SK-N-SH treated with all-trans-retinoic acid at 6 μM for 48 hours (cell line): Measurements from ENCODE around the gene GPR160.

Source experiments
- ATAC-seq: fragments of 200-7000 bp; cut with Tn5 transposase; 3 replicates; pipeline ENCODE4 v1.9.1; 2020; ENCODE audit warnings: mild to moderate bottlenecking, moderate library complexity
- ARNTL ChIP-seq: fragments of 450-650 bp; formaldehyde crosslinking; IDR thresholded peaks from 2 replicates; pipeline ENCODE4 v1.5.0; 2020; ENCODE audit warnings: low read depth, mild to moderate bottlenecking, moderate library complexity, borderline replicate concordance
- ESRRG ChIP-seq: fragments of 250-450 bp; sonication (Bioruptor Pico); IDR thresholded peaks from 2 replicates; pipeline ENCODE4 v1.6.1; 2021; ENCODE audit warnings: mild to moderate bottlenecking
- GLIS3 ChIP-seq: fragments of 250-450 bp; sonication (Bioruptor Pico); IDR thresholded peaks from 2 replicates; pipeline ENCODE4 v1.5.0; 2020; ENCODE audit warnings: mild to moderate bottlenecking, moderate library complexity
- ISL1 ChIP-seq: fragments of 250-450 bp; sonication (Bioruptor Pico); IDR thresholded peaks from 2 replicates; pipeline ENCODE4 v2.1.2; 2022; ENCODE audit warnings: mild to moderate bottlenecking, moderate library complexity
- PPARA ChIP-seq: fragments of 250-450 bp; sonication (Bioruptor Pico); IDR thresholded peaks from 2 replicates; pipeline ENCODE4 v1.5.0; 2020; ENCODE audit warnings: mild to moderate bottlenecking, borderline replicate concordance
- RARB ChIP-seq: fragments of 250-450 bp; sonication (Bioruptor Pico); IDR thresholded peaks from 2 replicates; pipeline ENCODE4 v1.8.0; 2021; ENCODE audit warnings: mild to moderate bottlenecking, moderate library complexity
- SNAI2 ChIP-seq: fragments of 250-450 bp; sonication (Bioruptor Pico); IDR thresholded peaks from 2 replicates; pipeline ENCODE4 v1.5.0; 2020; ENCODE audit warnings: mild to moderate bottlenecking, moderate library complexity
- TCF4 ChIP-seq: fragments of 250-450 bp; sonication (Bioruptor Pico); IDR thresholded peaks from 2 replicates; pipeline ENCODE4 v1.8.0; 2021; ENCODE audit warnings: mild to moderate bottlenecking, moderate library complexity, borderline replicate concordance
- ZFP3 ChIP-seq: fragments of 250-450 bp; sonication (Bioruptor Pico); IDR thresholded peaks from 2 replicates; pipeline ENCODE4 v1.5.0; 2020; ENCODE audit warnings: mild to moderate bottlenecking, moderate library complexity
- ZFP30 ChIP-seq: fragments of 450-650 bp; formaldehyde crosslinking; IDR thresholded peaks from 2 replicates; pipeline ENCODE4 v1.5.0; 2022; ENCODE audit warnings: mild to moderate bottlenecking, moderate library complexity
- ZNF70 ChIP-seq: fragments of 450-650 bp; formaldehyde crosslinking; IDR thresholded peaks from 2 replicates; pipeline ENCODE4 v1.5.0; 2020; ENCODE audit warnings: mild to moderate bottlenecking, moderate library complexity
- TF ChIP-seq, protein P1 (sequence below): fragments of 250-450 bp; sonication (Bioruptor Pico); IDR thresholded peaks from 2 replicates; pipeline ENCODE4 v1.8.0; 2021; ENCODE audit warnings: low read depth, mild to moderate bottlenecking, moderate library complexity, borderline replicate concordance
- TF ChIP-seq, protein P2 (sequence below): fragments of 250-450 bp; sonication (Bioruptor Pico); IDR thresholded peaks from 2 replicates; pipeline ENCODE4 v1.8.0; 2020; ENCODE audit warnings: mild to moderate bottlenecking, moderate library complexity, borderline replicate concordance
- TF ChIP-seq, protein P3 (sequence below): fragments of 250-450 bp; sonication (Bioruptor Pico); IDR thresholded peaks from 2 replicates; pipeline ENCODE4 v1.5.1; 2020; ENCODE audit warnings: low read depth, mild to moderate bottlenecking, moderate library complexity
- TF ChIP-seq, protein P4 (sequence below): fragments of 250-450 bp; sonication (Bioruptor Pico); IDR thresholded peaks from 2 replicates; pipeline ENCODE4 v1.5.0; 2020; ENCODE audit warnings: mild to moderate bottlenecking, moderate library complexity

GPR160 gene

DNA sequence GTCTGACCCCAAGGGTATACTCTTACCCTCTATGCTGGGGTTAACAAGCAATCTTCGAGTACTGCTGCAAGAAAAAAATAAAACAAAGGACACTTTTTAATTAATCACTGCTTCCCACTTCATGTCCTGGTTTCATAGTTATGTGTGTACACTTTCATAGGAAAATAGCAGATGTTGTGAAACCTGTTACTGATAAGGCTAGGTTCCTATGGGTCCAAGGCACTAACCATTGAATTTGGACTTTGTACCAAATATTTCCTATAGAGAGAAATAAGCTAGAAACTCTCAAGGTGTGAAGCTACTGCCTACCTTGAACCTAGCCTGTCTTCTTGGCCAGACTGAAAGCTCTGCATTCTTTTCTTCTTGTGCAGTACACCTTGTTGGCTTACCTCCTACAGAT, 14.6 kb upstream of the GPR160 start (continued):
- TF ChIP-seq, protein P1, sequence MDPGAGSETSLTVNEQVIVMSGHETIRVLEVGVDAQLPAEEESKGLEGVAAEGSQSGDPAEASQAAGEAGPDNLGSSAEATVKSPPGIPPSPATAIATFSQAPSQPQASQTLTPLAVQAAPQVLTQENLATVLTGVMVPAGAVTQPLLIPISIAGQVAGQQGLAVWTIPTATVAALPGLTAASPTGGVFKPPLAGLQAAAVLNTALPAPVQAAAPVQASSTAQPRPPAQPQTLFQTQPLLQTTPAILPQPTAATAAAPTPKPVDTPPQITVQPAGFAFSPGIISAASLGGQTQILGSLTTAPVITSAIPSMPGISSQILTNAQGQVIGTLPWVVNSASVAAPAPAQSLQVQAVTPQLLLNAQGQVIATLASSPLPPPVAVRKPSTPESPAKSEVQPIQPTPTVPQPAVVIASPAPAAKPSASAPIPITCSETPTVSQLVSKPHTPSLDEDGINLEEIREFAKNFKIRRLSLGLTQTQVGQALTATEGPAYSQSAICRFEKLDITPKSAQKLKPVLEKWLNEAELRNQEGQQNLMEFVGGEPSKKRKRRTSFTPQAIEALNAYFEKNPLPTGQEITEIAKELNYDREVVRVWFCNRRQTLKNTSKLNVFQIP (CRISPR knock-in tag): no peak
- TF ChIP-seq RARB (CRISPR knock-in tag) (no peak), PPARA (CRISPR knock-in tag) (no peak)

DNA sequence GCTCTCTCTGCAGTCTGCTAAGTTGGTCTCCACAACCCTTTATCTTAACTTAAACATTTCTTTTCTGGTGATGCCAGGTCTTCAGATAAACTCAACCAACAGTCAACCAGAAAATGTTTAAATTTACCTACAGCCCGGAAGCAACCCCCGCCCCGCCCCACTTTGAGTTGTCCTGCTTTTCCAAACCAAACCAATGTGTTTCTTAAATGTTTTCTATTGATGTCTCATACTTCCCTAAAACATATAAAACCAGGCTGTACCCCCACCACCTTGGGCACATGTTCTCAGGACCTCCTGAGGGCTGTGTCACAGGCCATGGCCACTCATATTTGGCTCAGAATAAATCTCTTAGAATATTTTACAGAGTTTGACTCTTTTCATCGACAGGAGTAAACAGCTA, 13.2 kb upstream of the GPR160 start:
- TF ChIP-seq, protein P2, sequence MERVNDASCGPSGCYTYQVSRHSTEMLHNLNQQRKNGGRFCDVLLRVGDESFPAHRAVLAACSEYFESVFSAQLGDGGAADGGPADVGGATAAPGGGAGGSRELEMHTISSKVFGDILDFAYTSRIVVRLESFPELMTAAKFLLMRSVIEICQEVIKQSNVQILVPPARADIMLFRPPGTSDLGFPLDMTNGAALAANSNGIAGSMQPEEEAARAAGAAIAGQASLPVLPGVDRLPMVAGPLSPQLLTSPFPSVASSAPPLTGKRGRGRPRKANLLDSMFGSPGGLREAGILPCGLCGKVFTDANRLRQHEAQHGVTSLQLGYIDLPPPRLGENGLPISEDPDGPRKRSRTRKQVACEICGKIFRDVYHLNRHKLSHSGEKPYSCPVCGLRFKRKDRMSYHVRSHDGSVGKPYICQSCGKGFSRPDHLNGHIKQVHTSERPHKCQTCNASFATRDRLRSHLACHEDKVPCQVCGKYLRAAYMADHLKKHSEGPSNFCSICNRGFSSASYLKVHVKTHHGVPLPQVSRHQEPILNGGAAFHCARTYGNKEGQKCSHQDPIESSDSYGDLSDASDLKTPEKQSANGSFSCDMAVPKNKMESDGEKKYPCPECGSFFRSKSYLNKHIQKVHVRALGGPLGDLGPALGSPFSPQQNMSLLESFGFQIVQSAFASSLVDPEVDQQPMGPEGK (CRISPR knock-in tag): no peak
- no peak for TF ChIP-seq PPARA (CRISPR knock-in tag)
- no peak for TF ChIP-seq ARNTL (CRISPR knock-in tag)
- TF ChIP-seq, protein P1 (CRISPR knock-in tag): no peak
- TF ChIP-seq, protein P3, sequence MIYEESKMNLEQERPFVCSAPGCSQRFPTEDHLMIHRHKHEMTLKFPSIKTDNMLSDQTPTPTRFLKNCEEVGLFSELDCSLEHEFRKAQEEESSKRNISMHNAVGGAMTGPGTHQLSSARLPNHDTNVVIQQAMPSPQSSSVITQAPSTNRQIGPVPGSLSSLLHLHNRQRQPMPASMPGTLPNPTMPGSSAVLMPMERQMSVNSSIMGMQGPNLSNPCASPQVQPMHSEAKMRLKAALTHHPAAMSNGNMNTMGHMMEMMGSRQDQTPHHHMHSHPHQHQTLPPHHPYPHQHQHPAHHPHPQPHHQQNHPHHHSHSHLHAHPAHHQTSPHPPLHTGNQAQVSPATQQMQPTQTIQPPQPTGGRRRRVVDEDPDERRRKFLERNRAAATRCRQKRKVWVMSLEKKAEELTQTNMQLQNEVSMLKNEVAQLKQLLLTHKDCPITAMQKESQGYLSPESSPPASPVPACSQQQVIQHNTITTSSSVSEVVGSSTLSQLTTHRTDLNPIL (CRISPR knock-in tag): no peak
- TF ChIP-seq GLIS3 (CRISPR knock-in tag): no peak
- TF ChIP-seq ZFP30 (CRISPR knock-in tag): no peak
- no peak for TF ChIP-seq ISL1 (CRISPR knock-in tag)
- no peak for ATAC-seq

DNA sequence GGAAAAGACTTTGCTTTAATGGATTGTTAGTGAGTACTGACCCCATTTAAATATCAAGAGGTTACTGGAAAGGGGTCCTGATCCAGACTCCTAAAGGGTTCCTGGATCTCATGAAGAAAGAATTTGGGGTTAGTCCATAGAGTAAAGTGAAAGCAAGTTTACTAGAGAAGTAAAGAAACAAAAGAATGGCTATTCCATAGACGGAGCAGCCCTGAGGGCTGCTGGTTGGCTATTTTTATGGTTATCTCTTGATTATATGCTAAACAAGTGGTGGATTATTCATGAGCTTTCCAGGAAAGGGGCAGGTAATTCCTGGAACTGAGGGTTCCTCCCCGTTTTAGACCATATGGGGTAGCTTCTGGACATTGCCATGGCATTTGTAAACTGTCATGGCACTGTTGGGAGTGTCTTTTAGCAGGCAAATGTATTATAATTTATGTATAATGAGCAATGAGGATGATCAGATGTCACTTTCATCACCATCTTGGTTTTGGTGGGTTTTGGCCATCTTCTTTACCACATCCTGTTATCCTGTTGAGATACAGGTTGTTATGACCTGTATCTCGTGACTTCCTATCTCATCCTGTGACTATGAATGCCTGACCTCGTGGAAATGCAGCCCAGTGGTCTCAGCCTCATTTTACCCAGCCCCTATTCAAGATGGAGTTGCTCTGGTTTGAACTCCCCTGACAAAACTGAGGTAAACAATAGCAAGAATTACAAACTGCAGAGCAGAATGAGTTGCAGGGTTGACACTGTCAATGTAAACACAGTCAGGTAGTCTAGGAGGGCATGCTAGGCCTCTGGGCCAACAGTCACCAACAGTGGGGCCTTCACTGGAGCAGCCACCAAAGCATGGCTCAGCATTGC, 10.3 kb upstream of the GPR160 start:
- TF ChIP-seq ARNTL (CRISPR knock-in tag) (no peak), TCF4 (CRISPR knock-in tag) (no peak), ESRRG (CRISPR knock-in tag) (no peak), ZFP3 (CRISPR knock-in tag) (no peak), SNAI2 (no peak), ZNF70 (CRISPR knock-in tag) (no peak), PPARA (CRISPR knock-in tag) (no peak)
- TF ChIP-seq, protein P1 (CRISPR knock-in tag): no peak
- TF ChIP-seq, protein P4, sequence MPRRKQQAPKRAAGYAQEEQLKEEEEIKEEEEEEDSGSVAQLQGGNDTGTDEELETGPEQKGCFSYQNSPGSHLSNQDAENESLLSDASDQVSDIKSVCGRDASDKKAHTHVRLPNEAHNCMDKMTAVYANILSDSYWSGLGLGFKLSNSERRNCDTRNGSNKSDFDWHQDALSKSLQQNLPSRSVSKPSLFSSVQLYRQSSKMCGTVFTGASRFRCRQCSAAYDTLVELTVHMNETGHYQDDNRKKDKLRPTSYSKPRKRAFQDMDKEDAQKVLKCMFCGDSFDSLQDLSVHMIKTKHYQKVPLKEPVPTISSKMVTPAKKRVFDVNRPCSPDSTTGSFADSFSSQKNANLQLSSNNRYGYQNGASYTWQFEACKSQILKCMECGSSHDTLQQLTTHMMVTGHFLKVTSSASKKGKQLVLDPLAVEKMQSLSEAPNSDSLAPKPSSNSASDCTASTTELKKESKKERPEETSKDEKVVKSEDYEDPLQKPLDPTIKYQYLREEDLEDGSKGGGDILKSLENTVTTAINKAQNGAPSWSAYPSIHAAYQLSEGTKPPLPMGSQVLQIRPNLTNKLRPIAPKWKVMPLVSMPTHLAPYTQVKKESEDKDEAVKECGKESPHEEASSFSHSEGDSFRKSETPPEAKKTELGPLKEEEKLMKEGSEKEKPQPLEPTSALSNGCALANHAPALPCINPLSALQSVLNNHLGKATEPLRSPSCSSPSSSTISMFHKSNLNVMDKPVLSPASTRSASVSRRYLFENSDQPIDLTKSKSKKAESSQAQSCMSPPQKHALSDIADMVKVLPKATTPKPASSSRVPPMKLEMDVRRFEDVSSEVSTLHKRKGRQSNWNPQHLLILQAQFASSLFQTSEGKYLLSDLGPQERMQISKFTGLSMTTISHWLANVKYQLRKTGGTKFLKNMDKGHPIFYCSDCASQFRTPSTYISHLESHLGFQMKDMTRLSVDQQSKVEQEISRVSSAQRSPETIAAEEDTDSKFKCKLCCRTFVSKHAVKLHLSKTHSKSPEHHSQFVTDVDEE: no peak

More for the DNA sequence above, 10.3 kb upstream of the GPR160 start:
- no peak for ATAC-seq
